ENCODE measurements around the gene PPM1D.

DNA sequence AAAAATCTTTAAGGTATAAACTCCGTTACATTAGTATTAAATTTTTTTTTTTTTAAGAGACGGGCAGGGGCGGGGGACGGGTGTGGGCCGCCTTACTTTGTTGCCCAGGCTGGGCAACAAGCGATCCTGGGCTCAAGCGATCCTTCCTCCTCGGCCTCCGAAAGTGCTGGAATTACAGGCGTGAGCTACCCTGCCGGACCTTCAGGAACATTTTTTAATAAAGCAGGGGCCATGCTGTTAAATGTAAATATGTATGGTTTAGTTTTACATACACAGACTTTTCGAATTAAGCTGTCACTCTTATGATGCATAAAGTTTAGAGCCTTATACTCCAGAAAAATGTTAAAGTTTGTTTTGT is 2.4 kb downstream of the PPM1D start:
- TF ChIP-seq CTCF (IDR thresholded peaks at IDR 0.05) (no peak), EZH2 (IDR thresholded peaks at IDR 0.05; ENCODE audit: borderline replicate concordance, insufficient read depth, low read depth, low read length, poor library complexity, severe bottlenecking) (no peak)
